RKO (cell line): ENCODE data around the gene HIRA.
"Not testable (repeated sequence)": the region's sequence is repeated elsewhere in the genome, so short reads cannot be mapped to it uniquely, and the experiment has no call there.

ENCODE experiments used
- DNase-seq: peaks from one replicate; pipeline ENCODE4 v3.0.0-alpha.2; 2016; ENCODE audit warnings: low spot score

The HIRA gene

DNA sequence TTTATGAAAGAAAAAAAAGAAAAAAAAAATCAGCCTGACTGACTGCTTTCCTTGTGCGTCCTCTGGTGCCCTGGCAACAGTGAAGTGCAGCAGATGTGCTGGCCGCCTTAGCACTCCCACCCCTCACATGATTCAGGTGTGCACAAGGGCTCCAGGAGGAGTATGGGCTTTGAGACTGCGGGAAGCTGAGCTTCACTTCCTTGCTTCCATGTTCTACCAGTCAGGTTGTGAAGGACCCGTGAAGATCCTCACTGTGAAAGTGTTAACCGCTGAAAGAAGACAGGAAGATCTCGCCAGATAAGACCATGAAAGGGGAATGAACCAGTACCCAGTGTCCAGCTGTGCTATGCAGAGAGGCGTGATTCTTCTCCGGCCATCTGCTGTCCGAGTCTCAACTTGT is 48.2 kb downstream of the HIRA start:
- no peak for DNase-seq

DNA sequence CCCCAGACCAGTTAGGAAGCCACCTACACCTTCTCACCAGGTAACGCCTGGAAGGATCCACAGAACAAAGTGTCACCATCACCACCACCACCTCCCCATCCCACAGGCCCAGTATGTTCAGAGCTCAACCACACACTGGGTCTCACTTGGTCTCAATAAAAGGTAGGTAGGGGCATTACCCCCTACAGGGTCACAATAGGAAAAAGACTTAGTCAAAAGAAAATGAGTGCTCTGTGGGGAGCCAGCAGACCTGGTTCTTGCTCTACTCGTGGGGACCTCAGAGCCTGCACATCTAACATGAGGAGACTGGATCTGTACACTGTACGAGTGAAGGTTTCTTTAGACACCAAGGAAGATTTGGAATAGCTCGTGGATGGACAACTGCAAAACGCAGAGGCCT is 49.3 kb downstream of the HIRA start:
- DNase-seq: no peak

DNA sequence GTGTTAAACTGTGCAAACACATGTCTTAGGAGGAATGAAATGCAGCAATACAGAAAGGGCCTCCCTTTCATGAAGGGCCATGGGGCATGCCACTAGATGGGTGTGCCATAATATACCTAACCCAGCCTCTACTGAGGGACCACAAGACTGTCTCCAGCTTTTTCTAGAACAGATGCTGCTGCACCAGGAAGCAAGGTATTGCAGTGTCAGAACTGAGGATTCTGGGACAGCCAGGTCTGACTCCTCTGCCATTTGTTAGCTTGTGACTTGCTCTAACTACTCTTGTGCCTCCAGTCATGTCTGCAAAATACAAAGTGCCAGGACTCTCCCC is 53.2 kb downstream of the HIRA start:
- no peak for DNase-seq

DNA sequence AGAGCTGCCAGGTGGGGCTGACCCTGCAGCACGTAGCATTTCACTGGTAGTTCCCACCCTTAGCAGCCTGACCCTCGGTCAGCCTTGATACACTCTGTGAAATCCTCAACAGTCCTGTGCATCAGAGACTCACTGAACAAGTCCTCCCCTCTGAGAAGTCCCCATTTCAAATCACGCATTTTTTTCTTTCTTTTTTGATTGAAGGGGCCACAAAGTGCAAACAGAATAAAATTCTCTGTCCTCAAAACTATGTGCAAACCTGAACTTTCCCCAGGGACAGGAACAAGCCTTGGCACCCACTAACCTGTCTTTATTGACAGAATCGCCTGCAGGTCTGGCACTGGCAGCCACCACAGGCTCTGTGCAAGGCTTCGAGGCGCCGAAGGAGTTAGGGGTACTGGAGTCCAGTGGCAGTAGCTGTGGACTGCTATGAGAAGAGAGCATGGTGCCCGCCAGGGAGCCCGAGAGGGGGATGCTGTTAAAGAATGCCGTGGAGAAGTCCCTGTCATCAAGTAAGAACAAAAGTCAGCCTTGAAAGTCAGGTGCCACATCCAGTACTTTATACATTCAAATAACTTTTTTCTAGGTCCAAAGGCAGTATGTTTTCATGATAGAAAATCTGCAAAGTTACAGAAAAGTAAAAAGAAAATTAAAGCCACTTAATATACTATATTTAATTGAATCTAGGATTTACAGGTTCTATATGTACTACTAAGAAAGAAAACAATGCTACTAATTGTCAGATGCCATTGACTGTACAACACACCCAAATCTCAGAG is 53.8 kb downstream of the HIRA start:
- no peak for DNase-seq

DNA sequence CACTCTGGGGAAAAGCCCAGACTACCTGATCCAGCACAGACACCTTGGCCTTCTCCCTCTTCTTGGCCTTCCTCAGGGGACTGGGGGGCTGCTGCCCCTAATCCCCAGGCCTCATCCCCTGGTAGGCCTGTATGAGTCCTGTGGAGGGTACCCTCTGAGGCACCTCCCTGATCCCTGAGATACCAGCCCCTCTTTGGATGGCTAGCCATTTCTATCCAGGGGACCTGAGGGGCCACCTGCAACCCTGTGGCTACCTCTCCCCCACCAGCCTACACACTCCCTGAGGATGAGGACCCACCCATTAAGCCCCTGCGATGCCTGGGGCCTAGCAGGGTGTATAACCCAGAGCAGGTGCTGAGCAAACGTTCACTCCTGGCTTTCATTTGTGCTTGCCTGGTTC is 54.6 kb downstream of the HIRA start:
- no peak for DNase-seq

DNA sequence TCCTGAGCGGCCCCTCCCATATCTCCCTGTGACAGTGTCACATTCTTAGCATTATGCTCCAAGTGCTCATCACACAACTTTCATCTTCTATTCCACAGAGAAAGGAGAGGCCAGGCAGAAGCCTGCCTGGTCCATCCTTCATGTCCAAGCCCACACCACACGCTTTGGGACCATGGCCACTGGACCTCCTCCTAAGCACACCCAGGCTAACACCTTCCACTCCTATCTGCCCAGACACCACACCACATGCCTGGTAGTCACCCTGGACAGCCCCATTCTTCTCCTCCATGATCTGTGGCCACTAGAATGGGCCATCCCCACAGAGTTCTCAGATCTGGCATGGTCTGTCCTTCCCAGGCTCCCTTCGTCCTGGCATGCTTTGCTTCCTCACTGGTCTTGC is 55.3 kb downstream of the HIRA start:
- no peak for DNase-seq

DNA sequence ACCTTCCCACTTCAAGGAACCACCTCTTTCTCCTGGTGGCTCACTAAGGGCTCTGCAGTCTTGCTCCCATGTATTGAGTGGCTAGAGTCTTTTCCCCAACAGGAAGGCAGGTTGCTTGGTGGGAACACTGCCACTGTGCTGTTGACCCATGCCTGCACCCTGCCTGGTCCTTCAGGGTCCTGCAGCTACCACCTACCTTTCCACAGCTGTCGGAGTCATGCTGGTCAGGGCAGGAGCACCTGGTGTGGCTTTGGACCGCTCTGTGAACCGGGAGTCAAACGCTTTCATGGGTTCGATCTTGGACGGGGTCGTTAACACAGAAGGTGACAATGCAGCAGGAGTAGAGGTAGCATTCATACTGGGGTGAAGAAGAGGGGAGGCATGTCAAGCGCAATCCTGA is 56.1 kb downstream of the HIRA start:
- DNase-seq: no peak

DNA sequence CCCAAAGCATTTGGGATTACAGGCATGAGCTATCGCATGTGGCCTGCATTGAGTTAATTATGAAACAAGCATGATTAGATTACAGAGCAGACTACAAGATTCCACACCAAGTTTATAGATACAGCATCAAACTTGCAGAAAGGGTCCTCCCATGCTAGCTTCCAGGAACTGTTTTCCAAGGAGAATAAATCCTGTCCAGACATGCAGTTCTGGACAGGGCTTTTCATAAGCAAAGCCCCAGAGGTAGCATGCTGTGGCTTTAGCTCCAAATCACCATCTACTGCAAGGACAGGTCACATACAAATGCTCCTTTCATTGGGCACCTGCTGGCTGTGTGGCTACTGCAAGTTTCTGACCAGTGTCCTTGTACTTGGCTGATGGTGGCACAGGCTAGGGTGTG is 57.1 kb downstream of the HIRA start:
- no peak for DNase-seq

DNA sequence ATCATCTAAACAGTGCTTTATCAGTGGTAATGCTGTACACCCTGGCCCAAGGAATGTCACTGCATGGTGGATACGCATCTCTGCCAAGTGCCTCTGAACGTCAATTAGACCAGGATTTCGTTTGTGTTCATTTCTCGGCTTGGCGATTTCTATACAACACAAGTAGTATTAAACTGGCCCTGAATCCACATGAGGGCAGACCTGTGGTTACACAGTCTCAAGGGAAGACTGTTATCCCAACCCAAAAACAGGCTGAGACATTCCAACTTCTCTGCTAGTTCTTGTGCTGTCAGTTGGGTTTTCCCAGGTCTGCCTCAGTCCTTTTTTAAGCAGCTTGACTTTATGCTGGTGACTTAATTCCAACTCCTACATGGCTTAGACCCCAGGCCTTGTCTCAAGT is 58.1 kb downstream of the HIRA start:
- DNase-seq: no peak

DNA sequence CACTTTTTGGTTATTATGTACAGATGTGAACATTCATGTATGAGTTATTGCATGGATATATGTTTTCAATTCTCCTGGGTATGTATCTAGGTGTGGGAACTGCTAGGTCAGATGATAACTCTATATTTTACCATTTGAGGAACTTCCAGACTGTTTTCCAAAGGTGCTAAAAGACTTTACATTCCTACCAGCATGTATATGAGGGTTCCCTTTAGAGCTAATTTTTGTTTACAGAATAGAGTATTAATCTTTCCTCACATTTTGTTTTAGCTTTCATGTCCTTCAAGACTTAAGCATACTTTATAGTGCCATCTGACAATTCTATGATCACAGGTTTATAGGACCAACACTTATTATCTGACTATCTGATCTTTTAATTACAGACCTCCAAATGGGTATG is 59.6 kb downstream of the HIRA start:
- DNase-seq: no peak

DNA sequence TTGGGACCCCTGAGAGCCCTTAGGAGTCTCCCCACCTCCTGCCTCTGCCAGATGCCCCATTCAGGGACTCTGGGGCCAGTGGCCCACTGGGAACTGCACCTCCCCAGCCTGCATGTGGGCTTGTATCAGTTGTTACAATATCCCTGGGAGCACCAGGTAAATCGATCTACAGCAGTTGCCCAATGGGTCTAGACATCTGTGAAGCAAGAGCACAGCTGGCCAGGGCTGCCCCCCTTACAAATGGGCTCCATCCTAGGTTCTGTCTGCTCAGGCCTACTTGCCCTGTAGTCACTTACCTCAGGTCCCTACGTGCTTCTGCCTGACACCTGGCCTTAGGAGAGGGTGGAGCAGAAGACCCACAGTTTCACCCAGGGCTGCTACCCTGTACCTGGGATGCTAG is 62.7 kb downstream of the HIRA start:
- no peak for DNase-seq

DNA sequence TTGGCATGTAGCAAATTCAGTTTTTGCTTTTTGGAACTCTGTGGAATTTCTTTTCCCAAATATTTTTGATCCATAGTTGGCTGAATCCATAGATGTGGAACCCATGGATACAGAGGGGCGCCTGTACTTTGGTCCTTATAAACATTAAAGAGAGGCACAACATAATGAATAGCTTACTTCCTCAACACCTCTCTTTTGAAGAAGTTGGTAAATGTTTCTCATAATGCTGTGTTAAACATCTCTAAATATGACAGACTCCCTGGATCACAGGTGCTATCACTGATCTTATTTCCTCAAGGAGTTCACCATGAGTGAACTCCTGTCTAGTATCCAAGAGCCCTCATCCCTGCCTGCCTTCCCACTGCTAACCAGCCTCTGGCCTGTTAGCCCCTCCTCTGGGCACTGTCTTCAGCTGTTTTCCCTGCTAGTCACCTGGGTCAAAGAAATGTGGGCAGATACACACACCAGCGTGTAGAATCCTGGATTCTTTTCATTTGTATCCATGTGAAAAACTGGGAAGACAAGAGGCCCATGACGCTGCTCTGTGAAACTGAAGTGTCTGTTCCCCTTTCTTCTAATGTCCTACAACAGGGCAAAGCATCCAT is 63.7 kb downstream of the HIRA start:
- DNase-seq: no peak

DNA sequence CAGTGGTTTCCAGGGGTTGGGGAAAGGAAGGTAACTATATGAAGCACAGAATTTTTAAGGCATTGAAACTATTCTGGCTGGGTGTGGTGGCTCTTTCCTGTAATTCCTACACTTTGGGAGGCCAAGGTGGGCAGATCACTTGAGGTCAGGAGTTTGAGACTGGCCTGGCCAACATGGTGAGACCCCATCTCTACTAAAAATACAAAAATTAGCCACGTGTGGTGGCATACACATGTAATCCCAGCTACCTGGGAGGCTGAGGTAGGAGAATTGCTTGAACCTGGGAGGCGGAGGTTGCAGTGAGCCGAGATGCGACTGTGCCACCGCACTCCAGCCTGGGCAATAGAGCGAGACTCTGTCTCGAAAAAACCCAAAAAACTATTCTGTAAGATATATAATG is 68.0 kb downstream of the HIRA start:
- not testable (repeated sequence) for DNase-seq

DNA sequence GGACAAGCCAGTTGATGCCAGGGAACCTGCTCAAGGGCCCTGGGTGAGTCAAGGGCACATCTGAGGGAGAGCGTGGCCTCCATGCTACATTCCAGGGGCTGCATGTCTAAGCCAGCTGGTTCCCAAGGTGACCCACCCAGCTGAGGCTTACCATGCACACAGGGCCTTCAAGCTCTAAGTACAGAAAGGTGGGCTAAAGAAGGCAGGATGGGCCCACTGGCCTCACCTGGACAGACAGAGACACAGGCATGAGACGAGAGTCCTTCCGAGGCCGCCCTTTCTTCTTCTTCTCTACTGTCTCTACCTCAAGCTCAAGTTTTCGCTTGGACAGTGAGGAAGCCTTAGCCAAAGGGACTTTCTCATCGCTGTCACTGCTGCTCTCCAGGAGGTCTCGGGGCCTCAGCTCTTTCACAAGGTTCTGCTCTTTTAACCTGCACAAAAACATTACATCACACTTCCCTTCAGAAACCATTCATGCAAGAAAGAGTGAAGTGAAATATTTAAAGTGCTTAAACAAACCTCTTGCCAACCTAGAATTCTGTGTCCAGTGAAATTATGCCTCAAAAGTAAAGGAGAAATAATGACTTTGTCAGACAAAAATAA is 69.9 kb downstream of the HIRA start:
- no peak for DNase-seq

DNA sequence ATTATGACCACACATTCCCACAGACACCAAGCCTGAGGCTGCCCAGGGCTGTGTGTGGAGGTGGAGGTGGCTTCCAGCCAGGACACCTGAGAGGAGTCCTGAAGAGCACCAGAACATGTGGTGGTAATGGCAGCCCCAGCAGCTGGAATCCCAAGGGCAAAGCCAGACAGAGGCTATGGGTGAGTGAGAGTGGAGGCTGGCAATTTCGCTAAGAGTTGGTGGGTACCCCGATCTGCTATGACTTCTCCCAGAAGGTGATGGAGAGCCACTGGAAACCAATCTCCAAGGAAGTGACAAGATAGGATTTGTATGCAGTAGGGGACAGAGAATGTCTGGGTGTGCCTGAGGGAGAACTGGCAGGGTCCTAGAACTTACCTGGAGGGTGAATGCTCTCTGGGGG is 70.7 kb downstream of the HIRA start:
- DNase-seq: no peak

DNA sequence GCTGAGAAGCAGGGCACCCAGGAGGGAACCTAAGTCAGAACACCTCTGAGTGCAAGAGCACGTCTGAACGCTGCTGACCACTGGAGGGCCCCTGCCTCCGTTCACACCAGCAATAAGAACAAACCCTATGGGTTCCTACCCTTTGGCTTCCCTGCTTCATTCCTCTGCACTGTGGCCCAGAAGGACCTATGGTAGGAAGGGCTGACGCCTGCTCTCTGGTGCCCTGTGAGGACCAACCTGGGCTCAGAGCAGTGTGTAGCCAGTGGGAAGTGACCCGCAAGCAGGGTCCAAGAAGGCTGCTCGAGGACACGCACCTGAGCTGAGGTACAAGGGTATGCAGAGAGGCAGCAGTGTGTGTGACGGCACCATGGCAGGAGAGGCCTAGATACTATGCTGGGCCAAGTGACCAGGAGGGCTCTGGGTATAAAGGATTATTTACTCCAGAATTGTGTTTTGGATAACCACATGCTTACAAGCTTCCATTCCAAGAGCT is 71.2 kb downstream of the HIRA start:
- no peak for DNase-seq

DNA sequence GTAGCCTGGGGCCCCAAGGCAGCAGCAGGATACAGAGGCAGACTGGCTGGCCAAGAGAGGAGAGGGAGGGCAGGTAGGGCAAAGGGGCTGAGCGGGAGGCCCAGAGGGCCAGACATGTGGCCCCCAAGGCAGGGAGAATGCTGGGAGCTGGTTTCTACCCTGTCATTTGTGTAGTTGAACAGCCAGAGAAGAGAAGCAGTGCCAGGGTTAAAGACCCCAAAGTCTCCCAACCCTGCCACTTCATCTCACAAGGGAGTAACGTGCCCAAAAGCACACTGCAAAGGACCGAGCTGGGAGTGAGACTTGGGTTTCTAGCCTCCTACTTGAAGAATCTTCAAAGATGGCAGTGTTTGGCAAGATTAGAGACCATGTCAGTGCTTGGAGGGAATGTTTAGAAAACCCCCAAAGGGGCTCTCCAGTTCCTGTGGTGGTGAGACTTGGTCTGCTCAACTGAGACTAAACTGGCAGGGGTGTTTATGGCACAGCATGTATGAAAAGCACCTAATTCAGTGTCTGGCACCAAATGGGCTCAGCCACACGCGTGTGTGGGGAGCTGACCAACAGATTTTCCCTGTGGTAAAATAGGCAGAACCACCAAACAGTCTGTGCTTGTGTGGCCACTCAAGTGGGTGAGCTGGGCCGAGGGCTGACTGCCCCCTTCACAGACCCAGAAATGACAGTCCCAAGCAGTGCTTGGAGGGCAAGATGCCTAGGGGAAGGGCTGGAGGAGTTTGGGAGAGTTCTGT is 71.8 kb downstream of the HIRA start:
- no peak for DNase-seq

DNA sequence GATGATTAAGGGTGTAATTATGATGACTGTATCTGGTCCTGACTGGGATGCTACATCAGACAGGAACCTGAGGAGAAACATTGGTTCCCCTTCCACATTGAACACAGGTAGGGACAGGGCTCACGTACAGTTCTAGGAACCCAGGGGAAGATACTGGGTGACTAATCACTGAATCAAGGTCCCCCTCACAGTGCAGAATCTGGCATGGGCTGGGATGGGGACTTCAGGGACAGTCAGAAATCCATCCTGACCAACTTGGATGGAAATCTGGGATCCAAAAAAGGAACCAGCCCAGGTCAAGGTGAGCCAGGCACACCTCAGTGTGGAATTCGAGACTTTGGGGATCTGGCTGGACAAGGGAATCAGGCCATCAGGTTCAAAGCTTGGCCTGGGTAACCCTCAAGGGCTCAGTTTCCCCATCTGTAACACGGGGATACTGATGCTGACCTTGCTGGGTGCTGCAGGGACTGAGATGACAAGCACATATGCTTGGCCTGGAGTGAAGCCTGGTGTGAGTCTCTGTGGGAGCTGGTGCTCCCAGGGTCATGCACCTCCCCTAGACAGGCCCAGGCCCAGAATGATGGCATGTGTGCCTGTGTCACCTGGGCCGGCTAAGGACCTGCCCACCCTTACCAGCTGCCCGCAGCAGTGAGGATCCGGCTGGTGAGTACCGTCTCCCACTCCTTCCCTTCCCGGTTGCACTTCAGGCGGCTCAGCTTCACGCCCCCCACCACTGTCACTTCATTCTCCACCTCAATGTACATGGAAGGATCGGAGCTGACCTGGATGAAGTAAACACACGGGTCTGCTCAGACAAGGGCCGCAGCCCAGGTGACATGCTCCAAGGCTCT is 72.6 kb downstream of the HIRA start:
- DNase-seq: no peak

DNA sequence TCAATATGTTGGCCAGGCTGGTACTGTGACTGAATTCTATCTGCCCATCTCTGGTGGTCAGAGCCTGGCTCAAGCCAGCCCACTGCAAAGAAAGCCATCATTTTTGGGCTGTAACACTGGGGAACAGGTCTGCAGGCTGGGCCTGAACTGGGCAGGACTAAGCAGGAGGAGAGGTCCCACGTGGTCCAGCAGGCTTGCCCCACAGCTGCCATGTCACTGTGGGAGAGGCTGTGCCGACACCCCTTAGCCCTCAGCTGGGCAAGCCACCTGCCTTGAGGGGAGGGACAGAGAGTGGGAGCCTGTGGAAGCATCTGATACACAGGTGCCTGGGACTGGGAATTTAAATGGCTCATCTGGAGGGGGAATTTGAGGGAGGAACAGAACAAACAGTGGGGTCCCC is 73.3 kb downstream of the HIRA start:
- DNase-seq: no peak

DNA sequence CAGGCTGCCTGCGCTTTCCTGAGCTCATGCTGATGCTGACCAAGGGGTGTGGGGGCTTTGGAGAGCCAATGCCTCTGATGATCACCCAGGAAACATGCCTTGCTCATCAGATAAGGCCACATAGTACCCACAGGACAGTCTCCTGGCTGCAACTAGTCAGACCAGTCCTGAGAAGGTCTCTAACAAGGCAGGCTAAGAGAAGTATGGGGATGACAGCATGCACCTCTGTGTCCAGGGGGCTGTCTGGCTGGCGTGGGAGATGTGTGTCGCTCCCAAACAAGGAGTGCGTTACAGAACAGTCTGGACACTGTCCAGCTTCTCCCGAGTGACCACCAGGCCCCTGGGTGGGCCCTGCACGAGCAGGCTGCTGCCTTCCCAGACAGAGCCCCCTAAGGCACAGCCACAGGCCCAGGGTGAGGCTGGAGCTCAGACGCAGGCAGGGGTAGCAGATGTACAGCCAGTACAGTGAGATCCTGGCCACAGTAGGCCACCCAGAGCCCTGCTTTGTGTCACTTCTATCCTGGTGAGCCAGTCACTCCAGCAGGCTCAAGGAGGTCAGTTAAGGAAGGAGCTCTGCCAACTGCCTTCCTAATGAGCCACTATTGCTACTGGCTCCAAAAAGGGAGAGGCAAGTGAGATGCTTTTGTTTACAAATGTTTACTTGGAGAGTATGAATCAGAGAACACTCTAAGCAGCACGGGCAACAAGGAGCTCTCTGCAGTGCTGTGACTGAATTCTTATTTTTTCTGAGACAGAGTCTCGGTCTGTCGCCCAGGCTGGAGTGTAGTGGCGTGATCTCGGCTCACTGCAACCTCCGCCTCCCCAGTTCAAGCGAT is 74.0 kb downstream of the HIRA start:
- no peak for DNase-seq

DNA sequence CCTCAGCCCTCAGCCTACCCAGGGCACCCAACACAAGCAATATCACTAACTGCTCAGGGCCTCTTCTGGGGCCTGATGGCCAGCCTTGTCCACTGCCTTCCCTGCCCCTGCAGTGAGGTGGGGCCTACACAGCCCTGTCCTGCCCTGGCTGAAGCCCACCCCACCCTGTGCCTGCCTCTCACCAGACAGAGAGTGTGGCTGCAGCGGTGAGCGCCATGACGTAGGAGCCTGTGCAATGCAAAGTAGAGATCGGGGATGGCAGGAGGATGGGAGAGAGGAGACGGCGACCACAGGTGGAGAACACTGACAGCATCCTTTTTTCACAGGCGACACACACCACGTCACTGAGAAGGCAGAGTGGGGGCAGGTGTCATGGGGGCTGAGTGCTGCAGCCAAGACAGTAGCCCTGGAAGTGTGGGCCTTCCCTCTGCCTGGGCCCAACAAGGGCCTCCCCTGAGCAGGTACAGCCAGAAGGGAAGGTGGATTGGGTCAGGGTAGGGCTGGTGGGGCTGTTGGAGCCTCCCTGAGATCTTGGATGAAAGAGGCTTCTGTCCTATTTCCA is 74.7 kb downstream of the HIRA start:
- DNase-seq: no peak
